A549 (cell line): ENCODE results near the gene TMEM205. TPM values are rescaled to one million over a fixed set of nuclear protein-coding genes. Genes with fewer than 3 reads are reported as not detected.

Experiments used
- ATAC-seq, 2 experiments: fragments of 200-7000 bp in 1 of 2; fragments of >200 bp in 1 of 2; cut with Nextera tagmentation in 1 of 2; cut with Tn5 transposase in 1 of 2; 3 replicates each; pipeline versions ENCODE4 v1.8.0 to v1.9.1; 2018 to 2020; ENCODE audit warnings: mild to moderate bottlenecking in 1 of 2, moderate library complexity in 1 of 2
- CTCF ChIA-PET: fragments of 300-600 bp; sonication (Branson Sonifier 250); formaldehyde crosslinking; extraction: SDS; loops from one replicate; lab custom pipeline; 2021; ENCODE audit warnings: antibody characterized with exemption, inconsistent platforms; lab: Yijun Ruan, JAX
- POLR2A ChIA-PET: fragments of 350-600 bp; formaldehyde crosslinking; extraction: SDS; loops from one replicate; lab custom pipeline; 2021; ENCODE audit warnings: antibody characterized with exemption, inconsistent platforms; lab: Yijun Ruan, JAX
- DNase-seq, 2 experiments: peaks; one replicate each; pipeline versions ENCODE4 v3.0.0 to v3.0.0-alpha.2; 2011 to 2016; ENCODE audit warnings: low read depth in 1 of 2, low spot score in 1 of 2
- FAIRE-seq: peaks from 2 replicates; lab custom pipeline; 2011; peaks lifted over from hg19 to GRCh38; lab: Jason Lieb, UNC
- H3K27ac ChIP-seq, 2 experiments: fragments of >200 bp; sonication (Bioruptor Twin); formaldehyde crosslinking; 3 replicates each; pipeline ENCODE4 v1.5.1; 2016 to 2017
- H3K4me1 ChIP-seq: fragments of >200 bp; sonication (Bioruptor Twin); formaldehyde crosslinking; 3 replicates; pipeline ENCODE4 v1.6.1; 2016
- H3K4me2 ChIP-seq: fragments of >200 bp; sonication (Bioruptor Twin); formaldehyde crosslinking; 3 replicates; pipeline ENCODE4 v1.6.1; 2016
- H3K4me3 ChIP-seq: fragments of >200 bp; sonication (Bioruptor Twin); formaldehyde crosslinking; 3 replicates; pipeline ENCODE4 v1.5.1; 2016
- H3K9me3 ChIP-seq: fragments of >200 bp; sonication (Bioruptor Twin); formaldehyde crosslinking; 3 replicates; pipeline ENCODE4 v1.6.1; 2016
- BHLHE40 ChIP-seq: IDR thresholded peaks from 2 replicates; pipeline ENCODE4 v1.6.1; 2012; ENCODE audit warnings: low read depth, low read length, inconsistent platforms
- CBX2 ChIP-seq: fragments of 200-600 bp; sonication (generic); IDR thresholded peaks from 2 replicates; pipeline ENCODE4 v1.6.1; 2016; ENCODE audit warnings: low read depth, mild to moderate bottlenecking, borderline replicate concordance
- CBX8 ChIP-seq: fragments of 200-600 bp; sonication (generic); IDR thresholded peaks from 2 replicates; pipeline ENCODE4 v1.6.1; 2016
- CEBPB ChIP-seq, 2 experiments: fragments of >200 bp in 1 of 2; sonication (Bioruptor Twin) in 1 of 2; formaldehyde crosslinking in 1 of 2; IDR thresholded peaks; 2 replicates each; pipeline ENCODE4 v1.6.1; 2012 to 2016
- EP300 ChIP-seq, 2 experiments: fragments of >200 bp; sonication (Bioruptor Twin); formaldehyde crosslinking; IDR thresholded peaks; 2 replicates in 1 of 2; 3 replicates in 1 of 2; pipeline ENCODE4 v1.6.1; 2016 to 2017
- FOSB ChIP-seq: fragments of 250-450 bp; sonication (Bioruptor Pico); IDR thresholded peaks from 2 replicates; pipeline ENCODE4 v1.5.0; 2020; ENCODE audit warnings: mild to moderate bottlenecking, moderate library complexity
- FOSL2 ChIP-seq, 2 experiments: fragments of 450-650 bp in 1 of 2; fragments of >200 bp in 1 of 2; sonication (Bioruptor Twin) in 1 of 2; formaldehyde crosslinking; IDR thresholded peaks; 2 replicates each; pipeline versions ENCODE4 v1.5.0 to v1.6.1; 2016 to 2020; ENCODE audit warnings: mild to moderate bottlenecking in 1 of 2, moderate library complexity in 1 of 2
- FOXS1 ChIP-seq: fragments of 250-450 bp; sonication (Bioruptor Pico); IDR thresholded peaks from 2 replicates; pipeline ENCODE4 v1.5.0; 2020; ENCODE audit warnings: mild to moderate bottlenecking, moderate library complexity
- GATA3 ChIP-seq: IDR thresholded peaks from 2 replicates; pipeline ENCODE4 v1.6.1; 2012; ENCODE audit warnings: borderline replicate concordance
- HDAC2 ChIP-seq: fragments of 200-600 bp; sonication (generic); IDR thresholded peaks from 2 replicates; pipeline ENCODE4 v1.6.1; 2016
- HOXB13 ChIP-seq: fragments of 250-450 bp; sonication (Bioruptor Pico); IDR thresholded peaks from 2 replicates; pipeline ENCODE4 v1.5.0; 2020; ENCODE audit warnings: low read depth, mild to moderate bottlenecking, moderate library complexity
- HOXB5 ChIP-seq: fragments of 250-450 bp; sonication (Bioruptor Pico); IDR thresholded peaks from 2 replicates; pipeline ENCODE4 v1.5.0; 2020; ENCODE audit warnings: mild to moderate bottlenecking, moderate library complexity
- JUN ChIP-seq, 2 experiments: fragments of >200 bp; sonication (Bioruptor Twin); formaldehyde crosslinking; IDR thresholded peaks; 2 replicates in 1 of 2; 3 replicates in 1 of 2; pipeline ENCODE4 v1.6.1; 2016 to 2017
- JUNB ChIP-seq: fragments of >200 bp; sonication (Bioruptor Twin); formaldehyde crosslinking; IDR thresholded peaks from 2 replicates; pipeline ENCODE4 v1.6.1; 2016
- KDM5A ChIP-seq: fragments of 200-600 bp; sonication (generic); IDR thresholded peaks from 2 replicates; pipeline ENCODE4 v1.6.1; 2016; ENCODE audit warnings: antibody characterized with exemption, mild to moderate bottlenecking
- MAFK ChIP-seq: fragments of 450-650 bp; IDR thresholded peaks from 2 replicates; pipeline ENCODE4 v1.6.1; 2014; ENCODE audit not compliant: partially characterized antibody
- MAZ ChIP-seq: fragments of 150-350 bp; IDR thresholded peaks from 2 replicates; pipeline ENCODE4 v1.6.1; 2014; ENCODE audit warnings: antibody characterized with exemption, low read depth, low read length, borderline replicate concordance
- MYC ChIP-seq: IDR thresholded peaks from 2 replicates; pipeline ENCODE4 v1.6.1; 2012; ENCODE audit warnings: mild to moderate bottlenecking, inconsistent platforms, low read length, improper control_type of control experiment, borderline replicate concordance
- RFX5 ChIP-seq: fragments of 450-650 bp; IDR thresholded peaks from 2 replicates; pipeline ENCODE4 v1.7.1; 2014; ENCODE audit warnings: antibody characterized with exemption, mild to moderate bottlenecking, moderate library complexity
- RNF2 ChIP-seq: fragments of 200-600 bp; sonication (generic); IDR thresholded peaks from 2 replicates; pipeline ENCODE4 v1.6.1; 2016; ENCODE audit warnings: low read depth, mild to moderate bottlenecking, antibody characterized with exemption, moderate library complexity, borderline replicate concordance
- ZC3H11A ChIP-seq: fragments of 450-650 bp; IDR thresholded peaks from 2 replicates; pipeline ENCODE4 v1.6.1; 2014; ENCODE audit warnings: antibody characterized with exemption, mild to moderate bottlenecking
- ZSCAN20 ChIP-seq: fragments of 250-450 bp; sonication (Bioruptor Pico); IDR thresholded peaks from 2 replicates; pipeline ENCODE4 v1.8.0; 2022; ENCODE audit warnings: mild to moderate bottlenecking, moderate library complexity
- WGBS: methylation state at CpG from one replicate; pipeline ENCODE4 v1.1.6; 2017; ENCODE audit errors: missing lambda C conversion rate; 5-methylcytosine and 5-hydroxymethylcytosine counted together
- polyA plus RNA-seq, 4 experiments: library from polyadenylated mRNA; depleted of rRNA in 3 of 4; stranded (reverse); fragments of >200 nt; fragmentation: RNase III in 1 of 4; extraction: RNeasy Plus Mini Kit Qiagen cat#74134 plus additional on column Dnase treatment in 1 of 4; gene quantifications; 2 replicates in 3 of 4; 3 replicates in 1 of 4; pipeline ENCODE4 v1.2.3, GENCODE V29; 2011 to 2017
- TF ChIP-seq, protein P1 (sequence below): IDR thresholded peaks from 2 replicates; pipeline ENCODE4 v1.6.1; 2012; ENCODE audit warnings: low read depth, borderline replicate concordance
- TF ChIP-seq, protein P2 (sequence below): fragments of >200 bp; sonication (Bioruptor Twin); formaldehyde crosslinking; IDR thresholded peaks from 2 replicates; pipeline ENCODE4 v1.6.1; 2016
- TF ChIP-seq, protein P3 (sequence below): fragments of 150-350 bp; IDR thresholded peaks from 2 replicates; pipeline ENCODE4 v1.6.1; 2014; ENCODE audit warnings: low read depth, mild to moderate bottlenecking, low read length
- TF ChIP-seq, protein P4 (sequence below): fragments of 200-600 bp; sonication (generic); IDR thresholded peaks from 2 replicates; pipeline ENCODE4 v1.6.1; 2016; ENCODE audit warnings: antibody characterized with exemption, mild to moderate bottlenecking, moderate library complexity
- TF ChIP-seq, protein P5 (sequence below): fragments of >200 bp; sonication (Bioruptor Twin); formaldehyde crosslinking; IDR thresholded peaks from 3 replicates; pipeline ENCODE4 v1.5.1; 2016

Gene TMEM205
- polyA plus RNA-seq, 2 of the 4 experiments (the other 2 are of a cell fraction), result 91.6 to 183 TPM

DNA sequence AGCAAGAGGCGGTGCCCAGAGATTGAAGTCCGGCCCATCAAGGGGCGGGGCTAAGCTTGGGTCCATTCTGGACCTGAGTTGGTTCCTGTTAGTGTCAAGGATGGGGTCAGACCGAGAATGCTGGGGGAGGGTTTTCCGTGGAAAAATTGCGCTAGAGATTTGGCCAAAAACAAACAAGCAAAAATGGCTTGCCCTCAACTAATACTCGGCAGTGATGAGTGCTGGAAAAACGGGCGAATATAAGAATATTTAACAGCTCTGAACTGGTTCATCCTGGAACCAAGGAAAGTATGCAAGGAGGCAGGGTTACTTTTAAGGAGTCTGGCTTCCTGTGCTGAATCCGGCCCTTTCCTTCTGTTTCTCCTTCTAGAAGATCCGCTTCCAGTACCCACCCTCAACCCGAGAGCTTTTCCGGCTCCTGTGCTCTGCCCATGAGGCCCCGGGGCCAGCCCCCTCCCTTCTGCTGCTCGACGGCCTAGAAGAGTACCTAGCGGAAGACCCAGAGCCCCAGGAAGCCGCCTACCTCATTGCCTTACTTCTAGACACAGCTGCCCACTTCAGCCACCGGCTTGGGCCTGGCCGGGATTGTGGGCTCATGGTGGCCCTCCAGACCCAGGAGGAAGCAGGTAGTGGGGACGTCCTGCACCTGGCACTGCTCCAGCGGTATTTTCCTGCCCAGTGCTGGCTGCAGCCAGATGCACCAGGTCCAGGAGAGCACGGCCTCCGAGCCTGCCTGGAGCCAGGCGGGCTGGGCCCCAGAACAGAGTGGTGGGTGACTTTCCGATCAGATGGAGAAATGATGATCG is 29.3 kb upstream of the TMEM205 start:
- ChIA-PET CTCF (interaction anchor here (1.0 to 4.9 kb wide), 7 partner anchors 9 to 107 kb away, joined by 4 to 28 read pairs (median 4); partner anchors contain the start of genes EPOR, PRKCSH and TSPAN16), POLR2A (interaction anchor here (0.6 to 2.3 kb wide), 17 partner anchors 8 to 211 kb away, joined by 3 to 32 read pairs (median 8); partner anchors contain the start of genes CCDC159, ECSIT, EPOR and ODAD3)
- Histone ChIP-seq H3K27ac (peak overlapping the region; percentile 69 to 92), H3K4me3 (peak overlapping the region; percentile 47), H3K4me2 (peak overlapping the region; percentile 84), H3K9me3 (no peaks in the 10 kb centered on the region), H3K4me1 (peaks cover 49% of the 10 kb centered on the region)
- DNase-seq, result no peak
- ATAC-seq, result no peak
- FAIRE-seq, result no peak
- WGBS, result 28% methylated on average over 20 of the region's 27 CpGs
- TF ChIP-seq HOXB5, result no peak
- TF ChIP-seq, all 56 proteins: peak for 0

DNA sequence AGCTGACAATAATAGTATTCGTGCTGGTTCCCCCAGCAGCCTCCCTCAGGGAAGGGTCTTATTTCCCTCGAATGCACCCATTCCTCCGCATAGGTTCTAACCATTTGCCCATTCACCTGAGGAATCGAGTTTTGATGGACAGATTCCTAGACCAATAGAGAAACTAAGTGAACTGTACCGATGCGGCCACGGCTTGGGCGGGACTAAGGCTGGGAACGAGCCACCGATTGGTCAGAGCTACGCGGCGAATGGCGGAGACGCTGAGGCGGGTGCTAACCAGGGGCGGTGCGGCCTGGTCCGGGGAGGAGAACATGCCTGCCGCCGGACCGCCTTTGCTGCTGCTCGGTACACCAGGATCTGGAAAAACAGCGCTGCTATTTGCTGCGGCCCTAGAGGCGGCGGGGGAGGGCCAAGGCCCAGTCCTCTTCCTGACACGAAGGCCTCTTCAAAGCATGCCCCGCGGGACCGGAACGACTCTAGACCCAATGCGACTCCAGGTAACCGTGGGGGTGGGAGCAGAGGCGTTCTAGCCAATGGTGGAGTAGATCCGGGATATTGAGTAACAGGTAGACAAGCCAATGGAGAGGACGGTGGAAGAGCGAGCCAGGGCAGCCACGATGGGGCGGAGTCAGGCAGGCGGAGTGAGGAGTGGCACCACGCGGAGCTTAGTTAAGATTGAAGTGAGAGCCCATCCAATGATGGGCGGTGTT is 28.5 kb upstream of the TMEM205 start, which contains the start of gene SWSAP1:
TSS of gene SWSAP1 (plus strand) at position 234 of the 710 bp plus-strand sequence. CDS start at position 249, 15 bp downstream.
- FAIRE-seq, result no peak
- Histone ChIP-seq H3K4me2 (peak within 1 kb of the TSS; percentile 93), H3K4me1 (peaks cover 46% of the 10 kb centered on the region), H3K4me3 (peak within 1 kb of the TSS; percentile 47), H3K27ac (peak within 1 kb of the TSS; percentile 92 to 93), H3K9me3 (no peaks in the 10 kb centered on the region)
- peak; percentile 94 to 95 for ATAC-seq
- DNase-seq, result peak; percentile 98 to 99
- CTCF ChIA-PET, result interaction anchor here (1.2 to 4.9 kb wide), 6 partner anchors 9 to 111 kb away, joined by 3 to 28 read pairs (median 6); partner anchors contain the start of genes EPOR and TSPAN16
- 2% methylated on average over 32 of the region's 44 CpGs for WGBS
- POLR2A ChIA-PET, result interaction anchor here (0.6 to 2.3 kb wide), 17 partner anchors 9 to 211 kb away, joined by 3 to 32 read pairs (median 8); partner anchors contain the start of genes CCDC159, ECSIT, EPOR and ODAD3
- TF ChIP-seq, protein P1, sequence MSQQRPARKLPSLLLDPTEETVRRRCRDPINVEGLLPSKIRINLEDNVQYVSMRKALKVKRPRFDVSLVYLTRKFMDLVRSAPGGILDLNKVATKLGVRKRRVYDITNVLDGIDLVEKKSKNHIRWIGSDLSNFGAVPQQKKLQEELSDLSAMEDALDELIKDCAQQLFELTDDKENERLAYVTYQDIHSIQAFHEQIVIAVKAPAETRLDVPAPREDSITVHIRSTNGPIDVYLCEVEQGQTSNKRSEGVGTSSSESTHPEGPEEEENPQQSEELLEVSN, result no peak
- TF ChIP-seq RNF2, result no peak
- no peak for TF ChIP-seq GATA3
- no peak for TF ChIP-seq FOXS1 (CRISPR knock-in tag)
- no peak for TF ChIP-seq ZSCAN20 (CRISPR knock-in tag)
- no peak; the same call in 1 of the 2 replicates for TF ChIP-seq HDAC2
- TF ChIP-seq RFX5, result no peak
- TF ChIP-seq MYC, result 0 out of 2 replicates have a peak, but pooled peaks have one; percentile 28
- TF ChIP-seq HOXB5, result no peak
- no peak for TF ChIP-seq EP300 (IDR thresholded peaks at IDR 0.05)
- TF ChIP-seq MAFK, result no peak
- TF ChIP-seq BHLHE40, result no peak
- no peak for TF ChIP-seq FOSB (CRISPR knock-in tag)
- no peak for TF ChIP-seq MAZ
- TF ChIP-seq, protein P2, sequence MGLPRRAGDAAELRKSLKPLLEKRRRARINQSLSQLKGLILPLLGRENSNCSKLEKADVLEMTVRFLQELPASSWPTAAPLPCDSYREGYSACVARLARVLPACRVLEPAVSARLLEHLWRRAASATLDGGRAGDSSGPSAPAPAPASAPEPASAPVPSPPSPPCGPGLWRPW, result no peak
- TF ChIP-seq ZC3H11A, result no peak
- no peak for TF ChIP-seq JUNB
- no peak for TF ChIP-seq KDM5A
- peak in 1 of 2 experiments; percentile 72; a peak in 1 of 5 replicates for TF ChIP-seq JUN (IDR thresholded peaks at IDR 0.05)
- TF ChIP-seq, protein P3, sequence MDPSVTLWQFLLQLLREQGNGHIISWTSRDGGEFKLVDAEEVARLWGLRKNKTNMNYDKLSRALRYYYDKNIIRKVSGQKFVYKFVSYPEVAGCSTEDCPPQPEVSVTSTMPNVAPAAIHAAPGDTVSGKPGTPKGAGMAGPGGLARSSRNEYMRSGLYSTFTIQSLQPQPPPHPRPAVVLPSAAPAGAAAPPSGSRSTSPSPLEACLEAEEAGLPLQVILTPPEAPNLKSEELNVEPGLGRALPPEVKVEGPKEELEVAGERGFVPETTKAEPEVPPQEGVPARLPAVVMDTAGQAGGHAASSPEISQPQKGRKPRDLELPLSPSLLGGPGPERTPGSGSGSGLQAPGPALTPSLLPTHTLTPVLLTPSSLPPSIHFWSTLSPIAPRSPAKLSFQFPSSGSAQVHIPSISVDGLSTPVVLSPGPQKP, result no peak
- TF ChIP-seq, protein P4, sequence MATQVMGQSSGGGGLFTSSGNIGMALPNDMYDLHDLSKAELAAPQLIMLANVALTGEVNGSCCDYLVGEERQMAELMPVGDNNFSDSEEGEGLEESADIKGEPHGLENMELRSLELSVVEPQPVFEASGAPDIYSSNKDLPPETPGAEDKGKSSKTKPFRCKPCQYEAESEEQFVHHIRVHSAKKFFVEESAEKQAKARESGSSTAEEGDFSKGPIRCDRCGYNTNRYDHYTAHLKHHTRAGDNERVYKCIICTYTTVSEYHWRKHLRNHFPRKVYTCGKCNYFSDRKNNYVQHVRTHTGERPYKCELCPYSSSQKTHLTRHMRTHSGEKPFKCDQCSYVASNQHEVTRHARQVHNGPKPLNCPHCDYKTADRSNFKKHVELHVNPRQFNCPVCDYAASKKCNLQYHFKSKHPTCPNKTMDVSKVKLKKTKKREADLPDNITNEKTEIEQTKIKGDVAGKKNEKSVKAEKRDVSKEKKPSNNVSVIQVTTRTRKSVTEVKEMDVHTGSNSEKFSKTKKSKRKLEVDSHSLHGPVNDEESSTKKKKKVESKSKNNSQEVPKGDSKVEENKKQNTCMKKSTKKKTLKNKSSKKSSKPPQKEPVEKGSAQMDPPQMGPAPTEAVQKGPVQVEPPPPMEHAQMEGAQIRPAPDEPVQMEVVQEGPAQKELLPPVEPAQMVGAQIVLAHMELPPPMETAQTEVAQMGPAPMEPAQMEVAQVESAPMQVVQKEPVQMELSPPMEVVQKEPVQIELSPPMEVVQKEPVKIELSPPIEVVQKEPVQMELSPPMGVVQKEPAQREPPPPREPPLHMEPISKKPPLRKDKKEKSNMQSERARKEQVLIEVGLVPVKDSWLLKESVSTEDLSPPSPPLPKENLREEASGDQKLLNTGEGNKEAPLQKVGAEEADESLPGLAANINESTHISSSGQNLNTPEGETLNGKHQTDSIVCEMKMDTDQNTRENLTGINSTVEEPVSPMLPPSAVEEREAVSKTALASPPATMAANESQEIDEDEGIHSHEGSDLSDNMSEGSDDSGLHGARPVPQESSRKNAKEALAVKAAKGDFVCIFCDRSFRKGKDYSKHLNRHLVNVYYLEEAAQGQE, result no peak
- TF ChIP-seq HOXB13 (CRISPR knock-in tag), result no peak
- TF ChIP-seq, protein P5, sequence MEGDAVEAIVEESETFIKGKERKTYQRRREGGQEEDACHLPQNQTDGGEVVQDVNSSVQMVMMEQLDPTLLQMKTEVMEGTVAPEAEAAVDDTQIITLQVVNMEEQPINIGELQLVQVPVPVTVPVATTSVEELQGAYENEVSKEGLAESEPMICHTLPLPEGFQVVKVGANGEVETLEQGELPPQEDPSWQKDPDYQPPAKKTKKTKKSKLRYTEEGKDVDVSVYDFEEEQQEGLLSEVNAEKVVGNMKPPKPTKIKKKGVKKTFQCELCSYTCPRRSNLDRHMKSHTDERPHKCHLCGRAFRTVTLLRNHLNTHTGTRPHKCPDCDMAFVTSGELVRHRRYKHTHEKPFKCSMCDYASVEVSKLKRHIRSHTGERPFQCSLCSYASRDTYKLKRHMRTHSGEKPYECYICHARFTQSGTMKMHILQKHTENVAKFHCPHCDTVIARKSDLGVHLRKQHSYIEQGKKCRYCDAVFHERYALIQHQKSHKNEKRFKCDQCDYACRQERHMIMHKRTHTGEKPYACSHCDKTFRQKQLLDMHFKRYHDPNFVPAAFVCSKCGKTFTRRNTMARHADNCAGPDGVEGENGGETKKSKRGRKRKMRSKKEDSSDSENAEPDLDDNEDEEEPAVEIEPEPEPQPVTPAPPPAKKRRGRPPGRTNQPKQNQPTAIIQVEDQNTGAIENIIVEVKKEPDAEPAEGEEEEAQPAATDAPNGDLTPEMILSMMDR, result no peak
- TF ChIP-seq CBX2, result no peak
- peak in 1 of 2 experiments; percentile 12; a peak in 1 of 4 replicates for TF ChIP-seq CEBPB (IDR thresholded peaks at IDR 0.05)
- no peak for TF ChIP-seq CBX8
- TF ChIP-seq FOSL2 (IDR thresholded peaks at IDR 0.05), result no peak
- TF ChIP-seq FOSL2 (CRISPR knock-in tag; IDR thresholded peaks at IDR 0.05), result no peak
